Measurements from ENCODE around the gene SLC3A2.

DNA sequence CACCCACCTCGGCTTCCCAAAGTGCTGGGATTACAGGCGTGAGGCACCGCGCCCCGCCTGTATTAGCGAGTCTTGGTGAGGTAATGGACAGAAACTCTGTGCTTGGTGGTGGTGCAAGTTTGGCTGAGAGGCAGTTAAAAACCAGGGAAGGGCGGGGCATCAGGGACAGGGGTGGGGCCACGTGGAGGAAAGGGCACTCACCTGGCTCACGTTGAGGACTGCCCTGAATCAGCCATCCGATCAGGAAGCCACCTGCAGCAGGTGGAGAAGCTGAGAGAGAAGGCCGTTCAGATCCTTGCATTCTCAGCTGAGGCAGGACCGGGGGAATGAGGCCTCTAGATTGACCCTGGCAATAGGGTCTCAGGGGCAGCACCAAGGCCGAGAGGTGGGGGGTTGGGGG is 52.6 kb downstream of the SLC3A2 start:
- no peak for TF ChIP-seq POLR2A (IDR thresholded peaks at IDR 0.05)
- TF ChIP-seq CTCF (IDR thresholded peaks at IDR 0.05), result no peak
- TF ChIP-seq POLR2AphosphoS5 (IDR thresholded peaks at IDR 0.05), result no peak

All from breast epithelium (tissue), 3 donors.